OCI-LY7 (cell line): ENCODE data around the gene CLSTN2. TPM values are rescaled to one million over a fixed set of nuclear protein-coding genes. Genes with fewer than 3 reads are reported as not detected.

Source experiments
- BruUV-seq: library from RNA; stranded (reverse); fragments of 400-500 nt; replicated peaks from 2 replicates; lab custom pipeline; 2021; lab: Mats Ljungman, UMichigan
- CTCF ChIA-PET: fragments of 300-600 bp; sonication (Branson Sonifier 250); formaldehyde crosslinking; loops from one replicate; lab custom pipeline; 2022; ENCODE audit warnings: antibody characterized with exemption; ENCODE audit not compliant: unreplicated experiment; lab: Charles Lee
- POLR2A ChIA-PET: fragments of 300-600 bp; sonication (Branson Sonifier 250); formaldehyde crosslinking; loops from one replicate; lab custom pipeline; 2022; ENCODE audit warnings: antibody characterized with exemption; lab: Charles Lee
- DNase-seq: peaks from one replicate; pipeline ENCODE4 v3.0.0-alpha.2; 2015; ENCODE audit warnings: low spot score
- H2AFZ ChIP-seq: fragments of 200-600 bp; sonication (generic), shearing (Covaris generic); 2 replicates; pipeline ENCODE4 v1.6.1; 2014; ENCODE audit warnings: mild to moderate bottlenecking, antibody characterized with exemption, low read length, moderate library complexity
- H3K27ac ChIP-seq: fragments of 200-600 bp; sonication (generic); 2 replicates; pipeline ENCODE4 v1.5.1; 2014; ENCODE audit warnings: mixed run types, low read depth, mild to moderate bottlenecking, moderate library complexity, low read length, inconsistent platforms; ENCODE audit not compliant: poor library complexity, severe bottlenecking
- H3K36me3 ChIP-seq: fragments of 200-600 bp; sonication (generic); 2 replicates; pipeline ENCODE4 v1.6.1; 2014; ENCODE audit warnings: mild to moderate bottlenecking, antibody characterized with exemption, low read length, moderate library complexity, mixed read lengths; ENCODE audit not compliant: insufficient read depth
- H3K4me1 ChIP-seq: fragments of 200-600 bp; sonication (generic); 2 replicates; pipeline ENCODE4 v1.5.1; 2014; ENCODE audit warnings: mild to moderate bottlenecking, low read length; ENCODE audit not compliant: insufficient read depth, poor library complexity, severe bottlenecking
- H3K4me2 ChIP-seq: fragments of 200-600 bp; sonication (generic); 2 replicates; pipeline ENCODE4 v1.6.1; 2014; ENCODE audit warnings: mild to moderate bottlenecking, low read length
- H3K4me3 ChIP-seq: fragments of 200-600 bp; sonication (generic); 2 replicates; pipeline ENCODE4 v1.5.1; 2014; ENCODE audit warnings: mild to moderate bottlenecking, low read depth, low read length; ENCODE audit not compliant: poor library complexity, severe bottlenecking
- H3K79me2 ChIP-seq: fragments of 200-600 bp; sonication (generic); 2 replicates; pipeline ENCODE4 v1.6.1; 2016; ENCODE audit warnings: low read depth, mild to moderate bottlenecking, low read length, moderate library complexity, mixed read lengths; ENCODE audit not compliant: insufficient read depth
- H3K9me2 ChIP-seq: fragments of 200-600 bp; sonication (generic); 2 replicates; pipeline ENCODE4 v1.6.1; 2016; ENCODE audit warnings: mild to moderate bottlenecking, low read length, mixed read lengths; ENCODE audit not compliant: insufficient read depth
- H3K9me3 ChIP-seq: fragments of 200-600 bp; sonication (generic); 2 replicates; pipeline ENCODE4 v1.6.1; 2014; ENCODE audit warnings: mild to moderate bottlenecking, mixed run types, low read length, mixed read lengths
- H4K20me1 ChIP-seq: fragments of 200-600 bp; sonication (generic); 2 replicates; pipeline ENCODE4 v1.6.1; 2014; ENCODE audit warnings: mild to moderate bottlenecking, antibody characterized with exemption, low read length, moderate library complexity, mixed read lengths; ENCODE audit not compliant: insufficient read depth
- EZH2phosphoT487 ChIP-seq: fragments of 200-600 bp; sonication (generic); IDR thresholded peaks from 2 replicates; pipeline ENCODE4 v1.6.1; 2018; ENCODE audit warnings: low read depth, borderline replicate concordance, mild to moderate bottlenecking, mixed run types, antibody characterized with exemption, low read length, moderate library complexity, mixed read lengths
- intact Hi-C: fragments of 100-400 bp; cut with micrococcal nuclease; formaldehyde crosslinking; loops from one replicate; pipeline ENCODE4 v1.10.0; 2022; ENCODE audit not compliant: unreplicated experiment
- total RNA-seq, 2 experiments: library from RNA; depleted of rRNA in 1 of 2; stranded (reverse); fragments of >200 nt in 1 of 2; shearing (Covaris generic) in 1 of 2; gene quantifications; 2 replicates each; pipeline ENCODE4 v1.2.3, GENCODE V29; 2014 to 2022
- TF ChIP-seq, protein P1 (sequence below): fragments of 200-600 bp; sonication (generic); conservative IDR thresholded peaks from 2 replicates; pipeline ENCODE4 v1.5.1; 2014; ENCODE audit warnings: mild to moderate bottlenecking, antibody characterized with exemption, low read length, moderate library complexity, mixed read lengths

The CLSTN2 gene
- total RNA-seq, 2 experiments from 2014 or later: not detected

DNA sequence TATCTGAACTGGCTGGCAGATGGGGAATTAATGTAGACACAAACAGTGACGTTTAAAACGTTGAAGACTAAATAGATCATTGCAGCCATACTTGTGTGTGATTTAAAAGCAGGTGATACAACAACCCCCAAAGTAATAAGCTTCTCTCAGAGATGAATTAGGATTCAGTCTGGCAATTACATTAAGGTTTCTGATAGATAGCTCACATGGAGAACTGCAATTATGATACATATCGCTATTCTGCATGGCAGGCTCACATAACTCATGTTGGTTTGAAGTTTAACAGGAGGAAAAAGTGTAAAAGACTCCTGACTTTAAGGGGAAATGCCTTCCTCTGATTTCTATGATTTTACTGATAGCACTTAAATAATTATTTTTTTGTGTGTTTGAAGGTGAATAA lies 196.9 kb downstream of the CLSTN2 start:
- BruUV-seq: no TSS peak
- ChIA-PET CTCF (no interaction called here), POLR2A (no interaction called here)
- Histone ChIP-seq H3K4me1 (no peaks in the 10 kb centered on the region), H3K4me2 (no peak overlapping the region), H2AFZ (no peak overlapping the region), H3K9me3 (no peaks in the 10 kb centered on the region), H3K36me3 (no peaks in the 10 kb centered on the region), H3K4me3 (no peak overlapping the region), H3K27ac (no peak overlapping the region), H4K20me1 (no peaks in the 10 kb centered on the region), H3K79me2 (no peaks in the 10 kb centered on the region), H3K9me2 (no peaks in the 10 kb centered on the region)
- TF ChIP-seq EZH2phosphoT487: no peak
- TF ChIP-seq, protein P1, sequence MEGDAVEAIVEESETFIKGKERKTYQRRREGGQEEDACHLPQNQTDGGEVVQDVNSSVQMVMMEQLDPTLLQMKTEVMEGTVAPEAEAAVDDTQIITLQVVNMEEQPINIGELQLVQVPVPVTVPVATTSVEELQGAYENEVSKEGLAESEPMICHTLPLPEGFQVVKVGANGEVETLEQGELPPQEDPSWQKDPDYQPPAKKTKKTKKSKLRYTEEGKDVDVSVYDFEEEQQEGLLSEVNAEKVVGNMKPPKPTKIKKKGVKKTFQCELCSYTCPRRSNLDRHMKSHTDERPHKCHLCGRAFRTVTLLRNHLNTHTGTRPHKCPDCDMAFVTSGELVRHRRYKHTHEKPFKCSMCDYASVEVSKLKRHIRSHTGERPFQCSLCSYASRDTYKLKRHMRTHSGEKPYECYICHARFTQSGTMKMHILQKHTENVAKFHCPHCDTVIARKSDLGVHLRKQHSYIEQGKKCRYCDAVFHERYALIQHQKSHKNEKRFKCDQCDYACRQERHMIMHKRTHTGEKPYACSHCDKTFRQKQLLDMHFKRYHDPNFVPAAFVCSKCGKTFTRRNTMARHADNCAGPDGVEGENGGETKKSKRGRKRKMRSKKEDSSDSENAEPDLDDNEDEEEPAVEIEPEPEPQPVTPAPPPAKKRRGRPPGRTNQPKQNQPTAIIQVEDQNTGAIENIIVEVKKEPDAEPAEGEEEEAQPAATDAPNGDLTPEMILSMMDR: no peak
- DNase-seq: no peak
- intact Hi-C loops: no loop called here

- TF ChIP-seq EZH2phosphoT487: no peak
- TF ChIP-seq, protein P1: no peak
- POLR2A ChIA-PET: no interaction called here
- CTCF ChIA-PET: no interaction called here
- H2AFZ ChIP-seq: no peak overlapping the region
- no peak for DNase-seq
- no peaks in the 10 kb centered on the region for H3K36me3 ChIP-seq
- H3K4me2 ChIP-seq: no peak overlapping the region
- H4K20me1 ChIP-seq: no peaks in the 10 kb centered on the region
- H3K4me1 ChIP-seq: no peaks in the 10 kb centered on the region
- H3K27ac ChIP-seq: no peak overlapping the region
- no peaks in the 10 kb centered on the region for H3K79me2 ChIP-seq
- no TSS peak for BruUV-seq
- no peaks in the 10 kb centered on the region for H3K9me3 ChIP-seq
- no peak overlapping the region for H3K4me3 ChIP-seq
- intact Hi-C loops: no loop called here
- H3K9me2 ChIP-seq: no peaks in the 10 kb centered on the region
These were observed 199.4 kb downstream of the CLSTN2 start for GRCh38 chr3:140134231-140134965.

DNA sequence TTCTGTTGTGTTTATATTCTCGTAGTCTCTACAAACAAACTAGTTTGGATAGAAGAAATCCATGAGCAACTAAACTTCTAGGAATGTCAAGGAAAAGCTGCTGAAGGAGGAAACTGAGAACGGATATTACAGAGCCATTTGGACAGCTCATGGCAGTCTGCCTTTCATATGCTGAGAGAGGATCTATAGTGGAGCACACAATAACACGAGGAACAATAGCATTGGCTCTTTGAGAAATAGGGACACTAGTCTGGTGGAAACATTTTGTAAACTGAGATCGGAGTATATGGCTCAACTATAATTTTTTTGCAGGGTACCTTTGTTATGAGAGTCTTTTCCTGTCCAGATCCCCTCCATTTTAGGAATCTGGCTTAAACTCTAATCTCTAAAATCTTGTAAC lies 200.5 kb downstream of the CLSTN2 start:
- TF ChIP-seq, protein P1: no peak
- TF ChIP-seq EZH2phosphoT487: no peak
- H2AFZ ChIP-seq: no peak overlapping the region
- DNase-seq: no peak
- no peak overlapping the region for H3K4me2 ChIP-seq
- intact Hi-C loops: no loop called here
- no peak overlapping the region for H3K4me3 ChIP-seq
- ChIA-PET POLR2A (no interaction called here), CTCF (no interaction called here)
- H3K36me3 ChIP-seq: no peaks in the 10 kb centered on the region
- H4K20me1 ChIP-seq: no peaks in the 10 kb centered on the region
- BruUV-seq: no TSS peak
- H3K4me1 ChIP-seq: no peaks in the 10 kb centered on the region
- H3K9me2 ChIP-seq: no peaks in the 10 kb centered on the region
- no peaks in the 10 kb centered on the region for H3K9me3 ChIP-seq
- no peak overlapping the region for H3K27ac ChIP-seq
- H3K79me2 ChIP-seq: no peaks in the 10 kb centered on the region
